ENCODE results near the gene AGER.
"Not testable (repeated sequence)": the region's sequence is repeated elsewhere in the genome, so short reads cannot be mapped to it uniquely, and the experiment has no call there.

Gene AGER

GRCh38 chr6:32146687-32147086 lies 37.4 kb downstream of the AGER start:
- DNase-seq, result no peak

GRCh38 chr6:32146287-32146686 lies 37.8 kb downstream of the AGER start:
- DNase-seq, result no peak

GRCh38 chr6:32144238-32144637 lies 39.8 kb downstream of the AGER start:
- not testable (repeated sequence) for DNase-seq

- DNase-seq, result no peak
These were observed 43.5 kb downstream of the AGER start for GRCh38 chr6:32140420-32141046.

GRCh38 chr6:32139590-32139989 lies 44.5 kb downstream of the AGER start:
- DNase-seq, result no peak

GRCh38 chr6:32137454-32137853 lies 46.6 kb downstream of the AGER start:
- no peak for DNase-seq

GRCh38 chr6:32133786-32134185 lies 50.3 kb downstream of the AGER start:
- DNase-seq, result no peak

GRCh38 chr6:32132110-32132509 lies 51.9 kb downstream of the AGER start:
- no peak for DNase-seq

- no peak for DNase-seq
These were observed 52.6 kb downstream of the AGER start for GRCh38 chr6:32131439-32131948.
